ENCODE results near the gene RTP2. TPM values are rescaled to one million over a fixed set of nuclear protein-coding genes. Genes with fewer than 3 reads are reported as not detected.
"Not testable (repeated sequence)": the region's sequence is repeated elsewhere in the genome, so short reads cannot be mapped to it uniquely, and the experiment has no call there.

RTP2 gene
- total RNA-seq, 1 experiment from 2014 or later, result not detected

DNA sequence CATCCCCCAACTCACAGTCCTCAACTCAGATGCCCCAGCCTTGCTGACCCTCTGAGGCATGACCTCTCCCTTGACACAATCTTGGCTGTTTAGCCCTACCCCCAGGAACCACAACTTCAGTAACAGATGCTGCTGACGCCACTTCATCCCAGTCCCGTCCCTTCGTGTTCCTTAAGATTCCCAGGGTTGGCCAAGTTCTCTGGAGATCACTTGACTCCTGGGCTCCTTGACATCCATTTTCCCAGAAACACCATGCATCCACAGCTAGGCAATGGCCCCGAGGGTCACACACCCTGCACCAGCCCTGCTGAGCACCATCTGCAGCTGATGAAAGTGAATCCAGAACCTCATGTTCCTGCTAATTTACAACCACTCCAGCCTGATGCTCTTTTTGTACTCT is 6.9 kb downstream of the RTP2 start:
- no peaks in the 10 kb centered on the region for H3K36me3 ChIP-seq

DNA sequence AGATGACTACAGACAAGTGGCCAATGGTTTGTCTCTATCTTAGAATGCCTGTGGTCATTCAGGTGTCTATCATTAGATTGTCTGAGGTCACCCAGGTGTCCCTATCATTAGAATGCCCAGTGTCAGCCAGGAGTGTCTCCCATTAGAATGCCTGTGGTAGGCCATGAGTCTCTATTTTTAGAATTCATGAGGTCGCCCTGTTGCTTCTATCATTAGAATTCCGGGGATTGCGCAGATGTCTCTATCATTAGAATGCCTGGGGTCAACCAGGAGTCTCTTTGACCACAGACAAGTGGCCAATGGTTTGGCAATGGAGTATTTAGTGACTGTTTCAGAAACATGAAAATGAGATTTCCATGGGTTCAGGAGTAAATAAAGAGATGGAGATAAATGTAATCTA is 7.6 kb downstream of the RTP2 start:
- no peak overlapping the region for H3K4me3 ChIP-seq
- no peaks in the 10 kb centered on the region for H3K9me3 ChIP-seq
- H3K36me3 ChIP-seq, result no peaks in the 10 kb centered on the region
- peaks cover 4% of the 10 kb centered on the region; the same call in 1 of the 2 replicates for H3K27me3 ChIP-seq
- no peak for DNase-seq

More for the DNA sequence above, 6.9 kb downstream of the RTP2 start:
- Histone ChIP-seq H3K4me3 (no peak overlapping the region), H3K9me3 (no peaks in the 10 kb centered on the region), H3K27me3 (peaks cover 4% of the 10 kb centered on the region; the same call in 1 of the 2 replicates)
- no peak for DNase-seq

DNA sequence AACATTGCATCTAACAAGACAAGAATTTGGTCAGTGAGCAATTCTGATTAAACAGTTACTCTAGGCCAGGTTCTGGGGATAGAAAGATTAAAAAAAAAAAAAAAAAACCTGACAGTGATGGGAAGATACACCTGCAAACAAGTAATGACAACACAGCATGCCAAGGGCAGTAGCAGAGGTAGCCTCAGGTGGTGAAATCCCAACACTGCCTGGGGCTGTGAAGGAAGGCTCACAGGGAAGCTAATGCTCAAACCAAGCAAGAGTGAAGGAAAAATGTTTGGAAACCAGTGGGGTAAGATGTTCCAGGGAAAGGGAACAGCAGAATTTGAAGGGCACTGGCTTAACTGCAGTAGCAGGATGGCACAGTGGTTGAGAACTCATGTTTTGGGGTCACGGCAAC is 8.9 kb downstream of the RTP2 start:
- H3K36me3 ChIP-seq, result no peaks in the 10 kb centered on the region
- no peak overlapping the region for H3K4me3 ChIP-seq
- no peaks in the 10 kb centered on the region for H3K9me3 ChIP-seq
- H3K27me3 ChIP-seq, result peaks cover 4% of the 10 kb centered on the region; the same call in 1 of the 2 replicates
- DNase-seq, result no peak

DNA sequence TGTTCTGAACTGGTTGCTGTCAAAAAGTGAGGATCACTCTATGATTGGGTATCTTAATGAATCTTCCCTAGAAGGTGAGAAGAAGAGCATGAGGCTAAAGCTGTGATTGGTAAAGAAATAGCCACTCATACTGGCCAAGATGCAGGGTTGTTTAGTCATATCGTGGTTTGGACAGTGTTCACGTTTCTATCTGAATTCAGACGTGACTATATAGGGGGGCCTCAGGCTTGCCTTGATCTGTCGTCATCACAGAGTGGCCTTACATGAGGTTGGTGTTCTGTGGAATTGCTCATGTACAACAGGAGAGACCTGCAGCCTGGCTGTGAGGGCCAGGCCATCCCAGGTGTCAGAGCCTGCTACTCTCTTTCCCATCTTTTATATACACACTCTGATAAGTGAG is 12.4 kb downstream of the RTP2 start:
- H3K36me3 ChIP-seq, result no peaks in the 10 kb centered on the region
- peaks cover 3% of the 10 kb centered on the region for H3K9me3 ChIP-seq
- no peak for DNase-seq
- no peak overlapping the region for H3K4me3 ChIP-seq
- H3K27me3 ChIP-seq, result no peaks in the 10 kb centered on the region; the same call in 1 of the 2 replicates

DNA sequence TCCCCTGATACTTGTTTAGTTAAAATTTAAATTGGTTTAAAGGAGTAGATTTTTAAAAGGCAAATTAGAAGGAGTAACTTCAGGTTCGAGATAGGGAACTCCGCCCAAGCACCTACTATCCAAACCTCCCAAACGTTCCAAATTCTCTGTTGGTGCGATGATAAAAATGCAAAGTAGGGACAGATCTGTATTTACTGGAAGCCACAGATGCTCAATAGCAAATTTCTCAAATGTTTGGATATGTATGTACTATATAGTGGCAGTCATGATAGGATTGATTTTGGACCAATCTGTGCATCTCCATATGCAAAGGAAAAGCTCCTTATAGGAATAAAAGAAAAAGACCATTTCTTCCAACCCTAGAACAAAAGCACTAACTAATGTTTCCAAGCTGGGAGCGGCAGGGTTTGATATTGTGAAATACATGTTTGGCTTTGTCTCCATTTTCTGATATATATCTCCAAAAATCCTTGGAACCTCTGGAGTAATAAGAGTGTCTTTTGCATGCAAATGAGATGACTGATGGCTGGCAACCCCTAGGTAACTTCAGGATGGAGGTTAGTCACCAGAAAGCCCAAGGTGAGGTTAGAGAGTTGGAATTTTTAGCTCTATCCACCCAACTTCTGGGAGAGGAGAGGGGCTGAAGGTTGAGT is 15.6 kb downstream of the RTP2 start:
- H3K36me3 ChIP-seq, result no peaks in the 10 kb centered on the region
- peaks cover 6% of the 10 kb centered on the region for H3K9me3 ChIP-seq
- H3K27me3 ChIP-seq, result no peaks in the 10 kb centered on the region; the same call in 1 of the 2 replicates
- DNase-seq, result no peak
- no peak overlapping the region for H3K4me3 ChIP-seq

DNA sequence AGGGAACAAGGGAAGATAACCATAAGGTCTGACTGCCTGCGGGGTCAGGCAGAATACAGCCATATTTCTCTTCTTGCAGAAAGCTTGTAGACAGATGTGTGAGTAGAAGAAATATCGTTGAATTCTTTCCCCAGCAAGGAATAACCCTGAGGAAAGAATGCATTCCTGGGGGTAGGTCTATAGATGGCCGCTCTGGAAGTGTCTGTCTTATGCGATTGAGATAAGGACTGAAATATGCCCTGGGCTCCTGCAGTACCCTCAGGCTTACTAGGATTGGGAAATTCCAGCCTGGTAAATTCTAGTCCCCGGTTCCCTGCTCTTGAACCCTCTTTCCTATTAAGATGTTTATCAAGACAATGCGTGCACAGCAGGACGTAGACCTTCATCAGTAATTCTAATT is 16.4 kb downstream of the RTP2 start:
- no peaks in the 10 kb centered on the region for H3K36me3 ChIP-seq
- no peak for DNase-seq
- H3K27me3 ChIP-seq, result no peaks in the 10 kb centered on the region; the same call in 1 of the 2 replicates
- peaks cover 6% of the 10 kb centered on the region for H3K9me3 ChIP-seq
- H3K4me3 ChIP-seq, result no peak overlapping the region

DNA sequence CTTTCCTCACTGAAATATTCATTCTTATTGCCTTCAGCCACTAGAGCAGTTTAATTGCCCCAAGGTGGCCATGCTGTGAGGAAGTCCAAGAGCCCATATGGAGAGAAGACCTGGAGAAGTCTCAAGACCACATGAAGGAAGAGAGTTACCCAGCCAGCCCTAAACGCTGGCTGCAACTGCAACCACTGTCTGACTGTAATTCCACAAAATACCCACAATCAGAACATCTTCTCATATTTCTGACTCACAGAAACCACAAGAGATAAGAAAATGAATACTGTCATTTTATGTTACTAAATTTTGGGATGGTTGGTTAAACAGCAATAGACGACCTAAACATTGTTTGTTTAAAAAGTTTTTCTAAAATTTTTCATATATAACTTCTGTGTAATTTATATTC is 17.5 kb downstream of the RTP2 start:
- H3K36me3 ChIP-seq, result no peaks in the 10 kb centered on the region
- H3K9me3 ChIP-seq, result peaks cover 6% of the 10 kb centered on the region
- DNase-seq, result no peak
- no peaks in the 10 kb centered on the region; the same call in 1 of the 2 replicates for H3K27me3 ChIP-seq
- no peak overlapping the region for H3K4me3 ChIP-seq

DNA sequence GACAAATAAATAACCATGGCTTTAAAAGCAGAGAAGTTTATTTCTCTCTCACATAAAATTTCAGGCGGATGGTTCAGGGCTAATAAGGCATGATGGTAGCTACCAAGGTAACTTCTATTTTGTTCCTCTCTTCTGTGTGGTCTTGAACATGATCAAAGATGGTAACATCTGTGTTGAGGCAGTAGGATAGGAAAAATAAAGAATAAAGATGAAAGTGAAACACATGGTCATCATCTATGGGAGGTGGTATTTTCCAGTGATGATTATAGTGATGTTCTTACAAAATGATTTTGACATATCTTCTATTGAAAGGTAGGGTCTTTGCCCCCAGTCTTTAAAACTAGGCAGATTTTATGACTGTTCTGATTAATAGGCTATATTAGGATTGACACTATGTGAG is 17.9 kb downstream of the RTP2 start:
- no peaks in the 10 kb centered on the region for H3K36me3 ChIP-seq
- DNase-seq, result no peak
- no peak overlapping the region for H3K4me3 ChIP-seq
- H3K9me3 ChIP-seq, result peaks cover 6% of the 10 kb centered on the region
- no peaks in the 10 kb centered on the region; the same call in 1 of the 2 replicates for H3K27me3 ChIP-seq

DNA sequence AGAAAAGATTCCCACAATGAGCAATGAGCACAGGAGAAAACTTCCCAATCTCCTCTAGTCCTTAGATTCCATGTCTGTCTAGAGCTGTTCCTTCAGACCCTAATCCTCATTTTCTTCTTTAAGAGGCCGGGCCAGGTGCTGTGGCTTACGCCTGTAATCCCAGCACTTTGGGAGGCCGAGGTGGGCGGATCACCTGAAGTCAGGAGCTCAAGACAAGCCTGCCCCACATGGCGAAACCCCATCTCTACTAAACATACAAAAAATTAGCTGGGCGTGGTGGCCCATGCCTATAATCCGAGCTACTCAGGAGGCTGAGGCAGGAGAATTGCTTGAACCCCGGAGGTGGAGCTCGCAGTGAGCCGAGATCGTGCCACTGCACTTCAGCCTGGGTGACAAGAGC is 20.6 kb downstream of the RTP2 start:
- not testable (repeated sequence) for H3K9me3 ChIP-seq, DNase-seq, H3K4me3 ChIP-seq, H3K36me3 ChIP-seq, H3K27me3 ChIP-seq

DNA sequence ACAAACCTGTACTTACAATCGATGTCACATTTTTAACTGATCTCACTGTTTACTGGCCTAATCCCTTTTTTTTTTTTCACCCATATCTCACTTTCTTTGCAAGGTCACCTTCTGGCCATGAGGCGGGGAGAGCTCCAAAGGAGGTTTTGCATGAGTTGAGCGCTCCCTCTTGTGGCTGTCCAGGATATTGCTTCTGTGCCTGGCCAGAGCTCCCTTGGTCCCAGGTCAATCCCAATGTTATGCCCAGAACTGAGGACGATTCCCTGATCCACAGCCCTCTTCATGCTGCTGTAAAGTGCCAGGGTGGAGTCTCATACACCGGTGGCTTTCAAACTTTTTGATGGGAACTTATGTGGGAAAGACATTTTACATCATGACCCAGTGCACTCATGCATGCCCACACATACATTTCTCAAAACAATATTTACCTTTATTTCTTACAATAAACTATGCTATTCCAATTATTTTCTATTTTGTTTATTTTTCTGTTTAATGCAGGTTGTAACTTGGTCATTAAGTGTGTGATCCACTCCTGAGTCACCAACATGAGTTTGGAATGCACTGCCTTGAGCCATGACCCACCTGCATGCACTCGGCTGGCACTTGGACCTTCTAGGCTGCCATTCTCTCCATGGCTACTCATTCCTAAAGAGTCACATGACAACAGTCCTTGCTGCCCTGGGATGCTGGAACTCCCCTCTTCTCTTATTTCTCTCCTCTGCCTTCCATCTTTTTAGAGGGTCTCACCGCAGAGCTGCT is 22.5 kb downstream of the RTP2 start:
- no peak overlapping the region for H3K4me3 ChIP-seq

DNA sequence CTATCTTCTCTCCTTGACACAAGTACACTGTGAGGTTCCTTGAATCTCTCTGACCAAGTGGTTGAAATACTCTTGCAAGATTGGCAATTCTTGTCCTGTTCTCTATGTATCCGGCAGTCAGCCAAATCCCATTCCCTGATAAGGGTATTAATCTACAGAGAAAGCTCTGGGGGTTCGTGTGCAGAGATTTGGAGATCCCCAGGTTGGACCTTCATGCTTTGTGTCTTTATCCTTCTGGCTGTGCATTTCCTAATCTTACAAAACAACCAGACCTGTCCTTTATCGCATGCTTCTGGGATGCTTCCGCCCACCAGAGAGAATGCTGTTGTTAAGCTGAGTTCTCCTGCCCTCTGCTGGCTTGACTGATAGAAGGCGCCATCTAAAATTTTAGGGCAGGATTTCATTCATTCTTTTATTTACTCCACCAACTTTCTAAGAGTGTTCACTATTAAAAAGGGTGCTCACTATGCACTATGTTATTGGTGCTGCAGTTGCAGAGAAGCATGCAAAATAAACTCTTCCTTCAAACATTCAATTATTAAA is 23.6 kb downstream of the RTP2 start:
- DNase-seq, result peak; percentile 46
- no peaks in the 10 kb centered on the region for H3K36me3 ChIP-seq
- peaks cover 8% of the 10 kb centered on the region; the same call in 1 of the 2 replicates for H3K27me3 ChIP-seq
- no peak overlapping the region for H3K4me3 ChIP-seq
- no peaks in the 10 kb centered on the region for H3K9me3 ChIP-seq

More for the DNA sequence above, 22.5 kb downstream of the RTP2 start:
- Histone ChIP-seq H3K9me3 (peaks cover 1% of the 10 kb centered on the region), H3K27me3 (peaks cover 3% of the 10 kb centered on the region; the same call in 1 of the 2 replicates), H3K36me3 (no peaks in the 10 kb centered on the region)
- peak; percentile 66 for DNase-seq

DNA sequence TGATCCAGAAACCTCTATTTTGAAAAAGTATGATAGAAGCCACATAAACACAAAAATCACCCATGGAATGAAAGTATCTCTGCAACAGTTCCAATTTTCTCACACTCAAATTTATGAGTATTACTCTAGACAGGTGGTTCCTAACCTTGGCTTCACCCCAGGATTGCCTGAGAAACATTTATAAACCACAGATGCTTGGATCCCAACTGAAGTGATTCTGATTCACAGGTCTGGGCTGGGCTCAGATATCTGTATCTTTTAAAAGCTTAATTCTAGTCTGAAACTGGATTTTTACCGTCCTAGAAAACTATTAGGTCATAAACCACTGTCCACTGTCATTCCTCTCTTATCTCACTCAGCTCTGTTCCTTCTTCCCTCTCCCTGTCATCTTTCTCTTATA is 24.8 kb downstream of the RTP2 start:
- DNase-seq, result no peak
- Histone ChIP-seq H3K9me3 (no peaks in the 10 kb centered on the region), H3K4me3 (no peak overlapping the region), H3K27me3 (peaks cover 13% of the 10 kb centered on the region), H3K36me3 (no peaks in the 10 kb centered on the region)

DNA sequence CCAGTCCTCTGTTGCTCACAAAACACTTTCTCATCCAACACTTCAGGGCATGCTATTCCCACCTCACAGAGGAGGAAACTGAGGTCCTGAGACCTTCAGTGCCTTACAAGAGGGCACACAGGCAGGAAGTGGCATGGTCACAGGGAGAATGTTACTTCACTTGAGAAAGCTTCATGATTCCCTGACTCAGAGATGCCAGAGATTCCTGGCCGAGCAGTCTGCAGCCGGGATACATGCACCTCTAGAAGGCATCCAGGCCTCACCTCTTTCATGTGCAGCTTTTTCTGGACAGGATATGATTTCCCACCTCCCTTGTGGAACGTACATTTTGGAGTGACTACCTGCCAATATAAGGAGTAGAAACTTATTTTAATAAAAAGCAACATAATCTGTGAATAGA is 29.3 kb downstream of the RTP2 start:
- Histone ChIP-seq H3K9me3 (no peaks in the 10 kb centered on the region), H3K4me3 (no peak overlapping the region), H3K36me3 (no peaks in the 10 kb centered on the region), H3K27me3 (peaks cover 54% of the 10 kb centered on the region)
- DNase-seq, result no peak

DNA sequence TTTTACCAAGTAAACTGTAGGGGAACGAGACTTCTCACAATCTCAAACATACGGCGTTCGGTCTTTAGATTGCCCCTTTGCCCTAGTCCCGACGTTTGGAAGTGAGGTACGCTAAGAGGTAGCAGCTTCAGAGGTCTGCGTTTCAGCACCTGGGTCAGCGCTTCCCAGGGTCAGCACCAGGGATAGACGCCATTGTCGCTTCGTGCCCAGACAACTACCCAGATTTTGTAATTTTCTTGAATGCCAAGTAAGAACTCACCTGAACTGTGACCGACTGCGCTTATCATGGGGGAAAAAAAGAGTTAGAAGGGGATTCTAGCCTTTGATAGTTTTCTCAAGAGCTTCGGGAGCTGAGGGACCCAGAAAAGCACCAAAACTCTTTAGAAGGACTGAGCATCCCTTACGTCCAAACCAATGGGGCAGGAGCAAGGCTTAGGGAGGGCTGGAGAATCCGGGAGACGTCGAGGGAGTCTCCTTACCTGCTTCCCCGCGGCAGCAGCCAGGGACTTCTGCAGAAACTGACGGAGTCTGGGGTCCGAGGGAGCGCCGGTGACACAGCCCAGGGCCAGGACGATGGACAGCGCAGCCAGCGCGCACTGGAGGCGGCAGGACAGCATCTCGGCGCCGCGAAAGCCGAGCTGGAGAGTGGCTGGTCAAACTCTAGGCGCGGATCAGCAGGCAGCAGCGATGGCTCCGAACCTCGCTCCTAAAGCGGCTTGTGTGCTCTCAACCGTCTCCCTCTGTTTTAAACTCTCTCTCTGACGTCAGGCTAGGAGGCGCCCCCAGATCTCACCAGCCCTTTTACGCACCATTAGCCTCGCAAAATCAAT is 32.5 kb downstream of the RTP2 start, which contains the start of gene SST:
TSS of gene SST (minus strand) at position 720 of the 830 bp plus-strand sequence. CDS start at position 617, 103 bp downstream.
- peaks cover 73% of the 10 kb centered on the region for H3K27me3 ChIP-seq

DNA sequence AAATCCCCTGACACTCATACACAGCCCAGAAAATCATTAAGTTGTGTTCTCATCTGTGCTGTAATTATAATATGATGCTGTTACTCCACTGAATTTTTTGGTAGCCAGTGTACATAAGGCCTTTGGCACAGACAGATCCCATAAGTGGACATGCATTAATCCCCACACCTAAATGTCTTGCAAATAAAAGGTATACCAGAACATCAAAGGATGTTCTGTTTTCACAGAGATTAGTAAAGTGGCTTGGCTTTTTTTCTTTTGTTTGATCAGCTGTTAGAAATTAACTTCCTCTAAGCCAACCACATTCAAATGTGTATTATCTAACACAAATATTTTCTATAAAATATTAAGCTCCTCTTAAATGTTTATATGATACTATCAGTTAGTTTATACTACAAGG is 34.8 kb downstream of the RTP2 start:
- Histone ChIP-seq H3K27me3 (peaks cover 75% of the 10 kb centered on the region), H3K36me3 (no peaks in the 10 kb centered on the region), H3K4me3 (no peak overlapping the region), H3K9me3 (no peaks in the 10 kb centered on the region)
- no peak for DNase-seq

More for the DNA sequence above, 32.5 kb downstream of the RTP2 start, which contains the start of gene SST:
- peak; percentile 51 for DNase-seq
- no peaks in the 10 kb centered on the region for H3K36me3 ChIP-seq
- H3K9me3 ChIP-seq, result no peaks in the 10 kb centered on the region
- no peak within 1 kb of the TSS for H3K4me3 ChIP-seq

DNA sequence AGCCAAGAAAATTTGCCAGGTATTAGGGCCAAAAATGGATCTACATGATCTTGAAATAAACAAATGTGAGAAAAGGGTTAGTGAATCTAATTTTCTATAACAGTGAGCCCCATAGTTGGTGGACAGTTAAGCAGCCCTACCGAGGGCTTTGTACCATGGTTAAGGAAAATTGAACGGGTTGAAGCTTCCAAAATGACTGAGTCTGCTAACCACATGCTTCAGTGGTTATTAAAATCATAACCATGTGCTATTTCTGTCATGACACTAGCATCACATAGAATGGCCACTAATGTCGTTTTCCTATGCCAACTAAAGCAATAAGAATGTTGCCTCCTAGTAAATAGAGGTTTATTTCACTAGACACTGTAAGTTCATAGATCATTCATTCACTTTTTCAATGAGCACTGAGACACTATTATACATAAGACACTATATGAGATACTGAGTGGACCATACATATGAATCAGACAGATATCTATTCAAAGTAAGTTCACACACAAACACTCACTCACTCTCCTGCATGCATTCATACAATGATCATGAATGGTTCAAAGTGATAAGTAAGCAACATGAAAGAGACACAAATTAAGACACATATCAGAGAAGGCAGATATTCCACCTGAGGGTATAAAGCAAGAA is 36.5 kb downstream of the RTP2 start:
- DNase-seq, result no peak
- H3K27me3 ChIP-seq, result peaks cover 65% of the 10 kb centered on the region
- H3K36me3 ChIP-seq, result no peaks in the 10 kb centered on the region
- H3K9me3 ChIP-seq, result no peaks in the 10 kb centered on the region
- H3K4me3 ChIP-seq, result no peak overlapping the region
